Activated gamma-delta T cell (primary cell): ENCODE data around the gene ERN1.
"Not testable (repeated sequence)": the region's sequence is repeated elsewhere in the genome, so short reads cannot be mapped to it uniquely, and the experiment has no call there.

Experiments
- DNase-seq: peaks from one replicate; lab custom pipeline; 2025; lab: John Stamatoyannopoulos, UW
- total RNA-seq, 2 donors: gene quantifications; one replicate each; lab custom pipeline; 2026; lab: John Stamatoyannopoulos, UW

Gene ERN1
- 141 to 343 reads per million in 2 donors for total RNA-seq

DNA sequence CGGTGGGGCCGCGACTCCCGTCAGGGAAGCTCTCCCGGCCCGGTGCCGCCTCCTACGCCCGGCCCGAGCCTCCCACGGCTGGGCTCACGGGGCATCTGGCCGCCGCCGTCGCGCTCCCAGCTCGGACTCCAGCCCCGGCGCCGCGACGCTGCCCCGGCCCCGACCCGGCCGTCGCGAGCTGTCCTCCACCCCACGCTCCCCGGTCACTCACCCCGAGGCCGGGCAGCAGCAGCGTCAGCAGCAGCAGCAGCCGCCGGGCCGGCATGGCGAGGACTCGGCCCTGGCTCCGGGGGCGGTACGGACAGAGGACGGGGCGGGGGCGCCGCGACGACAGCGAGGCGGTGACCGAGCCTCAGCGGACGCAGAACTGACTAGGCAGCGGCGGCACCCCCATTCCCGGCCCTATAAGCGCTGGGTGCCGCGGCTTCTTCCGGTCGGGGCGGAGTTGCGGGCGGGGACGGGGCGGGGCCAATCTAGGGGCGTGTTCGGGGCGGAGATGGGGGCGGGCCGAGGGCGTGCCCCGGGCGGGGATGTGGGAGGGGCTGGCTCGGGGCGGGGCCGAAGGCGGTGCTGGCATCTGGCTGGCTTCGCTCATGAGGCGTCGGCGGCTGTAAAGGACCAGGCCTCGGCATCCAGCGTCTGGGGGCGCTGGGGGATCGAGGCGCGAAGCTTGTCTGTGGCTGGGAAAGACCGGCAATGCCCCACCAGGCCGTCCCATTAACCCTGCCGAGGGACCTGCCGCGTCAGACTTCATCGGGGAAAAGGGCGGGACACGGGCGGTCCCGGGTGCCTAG, at the start of gene ERN1:
Gene ERN1 (minus strand): TSS at position 380 of the 794 bp plus-strand sequence. CDS start 115 bp downstream, at position 265.
- DNase-seq, result peak; percentile 96

DNA sequence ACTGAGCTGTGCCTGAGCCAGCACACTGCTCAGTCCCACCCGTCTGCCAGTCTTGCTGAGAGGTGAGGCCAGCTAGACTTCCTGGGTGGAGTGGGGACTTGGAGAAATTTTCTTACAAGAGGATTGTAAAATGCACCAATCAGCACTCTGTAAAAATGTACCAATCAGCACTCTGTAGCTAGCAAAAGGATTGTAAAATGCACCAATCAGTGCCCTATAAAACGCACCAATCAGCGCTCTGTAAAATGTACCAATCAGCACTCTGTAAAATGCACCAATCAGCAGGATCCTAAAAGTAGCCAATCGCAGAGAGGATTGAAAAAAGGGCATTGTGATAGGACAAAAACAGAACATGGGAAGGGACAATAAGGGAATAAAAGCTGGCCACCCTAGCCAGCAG, 49.1 kb upstream of the ERN1 start:
- not testable (repeated sequence) for DNase-seq

DNA sequence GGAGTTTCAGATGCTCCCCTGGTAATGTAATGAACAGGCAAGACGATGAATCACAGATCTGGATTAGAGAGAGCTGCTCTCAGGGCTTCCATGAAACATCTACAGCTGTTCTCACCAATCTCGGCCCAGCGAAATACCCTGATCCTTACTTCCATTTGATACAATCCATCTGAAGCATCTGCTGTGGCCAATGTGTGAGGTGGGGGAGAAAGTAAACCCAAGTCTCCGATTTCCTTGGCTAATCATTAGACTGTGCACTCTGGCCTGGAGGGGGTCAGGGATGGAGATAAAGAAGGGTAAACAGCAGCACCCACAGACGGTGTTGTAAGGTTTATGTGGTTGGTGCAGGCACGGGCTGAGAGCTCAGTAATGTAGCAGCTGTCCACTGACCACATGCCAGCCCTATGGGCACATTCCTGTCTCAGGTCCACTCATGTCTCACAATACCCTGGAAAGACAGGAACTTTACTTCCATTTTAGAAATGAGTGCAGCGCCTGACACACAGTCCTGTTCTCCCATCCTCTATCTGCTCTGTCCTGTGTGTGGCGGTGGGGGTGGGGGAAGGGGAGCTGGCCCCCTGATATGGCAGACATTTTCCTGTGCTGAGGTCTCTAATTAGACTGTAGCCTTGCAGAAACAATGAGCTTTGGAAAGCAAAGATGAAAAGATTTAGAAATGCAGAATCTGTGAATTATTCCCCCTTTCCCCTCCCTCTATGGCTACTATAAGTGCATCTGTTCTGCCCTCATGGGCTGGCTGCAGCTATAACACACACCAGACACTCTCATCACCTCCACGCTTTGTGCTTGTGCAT, 48.3 kb upstream of the ERN1 start:
- no peak for DNase-seq

DNA sequence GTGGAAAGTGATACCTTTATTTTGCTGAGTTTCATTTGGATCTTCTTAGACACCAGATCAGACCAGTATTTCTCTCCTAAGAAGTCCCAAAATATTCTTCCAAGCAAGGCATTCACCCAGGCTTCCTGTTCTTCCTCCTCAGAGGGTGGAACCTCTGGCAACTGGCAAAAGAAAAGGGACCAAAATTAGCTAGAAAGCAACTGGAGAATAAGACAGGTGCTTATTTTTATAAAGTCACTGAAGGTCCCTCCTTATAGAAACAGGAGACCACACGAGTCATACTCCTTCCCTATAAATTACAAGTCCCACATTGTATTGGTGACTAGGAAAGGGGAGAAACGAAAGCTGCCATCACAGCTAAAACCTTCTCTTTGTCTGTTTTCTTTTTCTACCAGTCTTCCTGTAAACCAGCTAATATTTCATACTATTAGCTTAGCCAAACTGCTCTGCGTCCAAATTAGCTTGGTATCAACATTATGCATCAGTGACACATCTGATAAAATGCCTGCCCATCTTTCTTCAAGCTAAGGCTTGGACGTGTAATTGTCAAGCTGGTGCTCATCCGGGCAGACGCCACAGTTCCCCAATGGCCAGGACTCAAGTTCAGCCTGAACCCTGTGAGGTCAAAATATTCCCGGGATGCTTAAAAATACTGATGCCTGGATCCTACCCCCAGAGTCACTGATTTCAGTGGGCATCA, 47.5 kb upstream of the ERN1 start:
- no peak for DNase-seq

DNA sequence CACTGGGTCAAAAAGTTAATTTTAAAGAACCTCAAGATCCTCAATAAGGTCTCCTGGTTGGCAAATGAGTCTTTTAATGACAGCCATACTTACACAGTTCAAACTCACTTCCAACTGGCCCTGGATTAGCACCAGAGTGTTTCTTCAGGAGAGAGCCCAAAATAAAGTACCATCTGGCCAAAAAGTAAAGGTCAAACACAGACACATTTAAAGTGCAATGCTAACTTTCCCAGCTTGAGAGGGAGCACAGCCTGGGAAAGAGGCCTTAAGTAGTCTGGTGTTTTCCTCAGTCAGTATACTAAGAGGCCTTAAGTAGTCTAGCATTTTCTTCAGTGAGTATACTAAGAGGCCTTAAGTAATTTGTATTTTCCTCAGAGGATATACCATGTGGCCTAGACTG, 46.6 kb upstream of the ERN1 start:
- DNase-seq, result no peak

DNA sequence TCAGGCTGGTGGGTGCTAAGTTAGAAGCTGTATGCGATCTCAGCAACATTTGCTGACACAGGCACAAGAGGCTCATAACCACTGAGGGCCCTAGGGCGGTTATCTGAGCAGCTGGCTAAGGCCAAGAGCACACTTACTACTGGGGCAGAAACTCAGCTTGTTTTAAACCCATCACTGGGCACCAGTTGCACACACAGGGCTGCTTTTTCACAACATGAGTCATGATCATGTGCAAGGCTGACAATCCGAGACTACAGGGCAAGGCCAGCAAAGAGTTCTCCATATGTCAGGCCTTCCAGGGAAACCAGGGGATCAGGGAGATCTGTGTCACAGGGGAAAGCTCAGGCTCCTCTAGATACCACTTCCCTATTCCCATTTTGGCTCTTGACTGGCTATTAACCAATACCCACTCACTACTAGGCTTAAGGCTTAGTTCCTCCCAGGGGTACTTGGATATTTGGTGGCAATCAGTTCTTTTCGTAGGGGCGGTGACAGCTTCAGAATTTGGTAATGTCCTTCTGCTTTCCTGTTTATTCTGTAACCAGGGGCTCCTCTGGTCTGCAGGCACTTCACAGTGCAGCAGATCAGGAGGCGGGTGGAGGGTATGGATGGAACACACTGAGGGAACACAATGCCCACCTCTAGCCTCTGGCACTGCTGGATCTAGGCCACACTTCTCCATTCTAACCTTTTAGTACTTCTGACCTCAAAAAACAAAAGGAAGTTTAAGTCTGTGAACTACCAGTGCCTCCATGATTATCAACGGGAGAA, 44.9 kb upstream of the ERN1 start:
- no peak for DNase-seq

DNA sequence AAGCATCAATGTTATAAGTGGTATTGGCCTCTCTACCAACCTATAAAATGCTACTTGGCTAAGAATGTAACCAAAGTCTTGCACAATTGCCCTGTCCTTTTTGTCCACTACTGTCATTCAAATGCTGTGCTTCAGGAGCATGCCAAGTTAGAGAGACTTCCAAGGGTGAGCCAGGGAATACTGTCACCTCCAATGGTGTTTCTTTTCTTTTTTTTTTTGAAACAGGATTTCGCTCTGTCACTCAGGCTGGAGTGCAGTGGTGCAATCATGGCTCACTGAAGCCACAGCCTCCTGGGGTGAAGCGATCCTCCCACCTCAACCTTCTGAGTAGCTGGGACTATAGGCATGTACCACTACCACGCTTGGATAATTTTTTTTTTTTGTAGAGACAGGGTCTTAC, 43.7 kb upstream of the ERN1 start:
- no peak for DNase-seq

DNA sequence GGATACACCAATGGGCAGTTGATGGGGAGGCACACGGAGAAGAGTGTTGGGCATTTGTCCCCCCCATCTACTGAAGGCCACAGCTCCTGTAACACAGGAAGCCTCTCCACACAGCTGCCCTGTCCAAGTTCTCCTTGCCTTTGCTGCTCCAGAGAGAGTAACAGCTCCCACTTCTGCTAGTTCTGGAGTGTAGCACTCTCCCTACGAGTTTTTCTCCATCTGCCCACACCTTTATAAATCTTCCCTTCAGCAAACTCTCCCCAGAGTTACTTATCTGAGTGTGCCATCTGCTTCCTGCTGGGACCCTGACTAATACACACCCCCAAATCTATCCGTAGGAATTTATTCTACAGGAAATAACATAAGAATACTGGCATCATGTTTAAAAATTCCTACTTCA, 42.6 kb upstream of the ERN1 start:
- DNase-seq, result no peak

DNA sequence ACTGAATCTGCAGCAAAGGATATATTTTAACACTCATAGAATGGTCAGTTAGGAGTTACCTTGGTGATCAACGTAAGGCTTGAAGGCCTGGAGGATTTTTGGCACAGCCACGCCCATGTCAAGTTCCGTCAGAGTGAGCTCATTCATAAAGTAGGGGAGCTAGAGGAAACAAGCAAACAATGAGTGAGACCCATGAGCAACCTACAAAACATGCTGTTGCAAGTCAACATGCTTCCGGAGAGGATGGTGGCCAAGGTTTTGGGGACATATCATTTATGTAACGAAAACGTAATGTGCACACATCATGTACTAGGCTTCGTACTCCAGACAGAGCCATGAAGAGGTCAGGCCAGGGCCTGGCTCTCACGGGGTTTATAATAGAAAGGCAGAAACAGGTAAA, 41.1 kb upstream of the ERN1 start:
- DNase-seq, result no peak

DNA sequence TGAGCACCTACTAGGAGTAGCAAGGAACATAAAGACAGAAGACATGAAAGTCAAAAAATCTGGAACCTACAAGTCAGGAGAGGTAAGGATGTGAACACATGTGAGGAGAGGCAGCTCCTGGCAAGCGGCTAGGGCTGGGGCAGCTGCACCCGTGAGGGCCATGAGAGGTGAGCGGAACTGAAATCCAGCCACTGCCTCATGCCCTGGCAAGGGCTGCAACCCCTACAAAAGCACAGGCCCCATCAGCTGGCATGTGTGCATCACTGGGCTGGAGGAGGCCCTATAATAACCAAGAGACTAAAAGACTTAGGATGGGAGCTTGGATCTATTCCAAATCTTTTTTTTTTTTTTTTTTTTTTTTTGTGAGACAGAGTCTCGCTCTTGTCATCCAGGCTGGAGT, 40.3 kb upstream of the ERN1 start:
- DNase-seq, result no peak

DNA sequence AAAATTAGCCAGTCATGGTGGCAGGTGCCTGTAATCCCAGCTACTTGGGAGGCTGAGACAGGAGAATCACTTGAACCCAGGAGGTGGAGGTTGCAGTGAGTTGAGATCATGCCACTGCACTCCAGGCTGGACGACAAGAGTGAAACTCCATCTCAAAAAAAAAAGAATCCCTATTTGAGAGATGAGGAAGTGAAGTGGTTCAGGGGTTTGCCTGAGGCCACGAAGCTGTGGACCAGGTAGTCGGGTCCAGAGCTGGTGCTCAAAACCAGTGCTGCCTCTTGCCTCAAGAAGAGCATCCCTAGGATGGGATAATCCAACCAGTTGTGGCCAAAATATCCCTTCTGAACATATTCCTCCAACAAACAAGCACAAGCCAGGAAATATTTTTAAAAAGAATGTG, 37.7 kb upstream of the ERN1 start:
- not testable (repeated sequence) for DNase-seq

DNA sequence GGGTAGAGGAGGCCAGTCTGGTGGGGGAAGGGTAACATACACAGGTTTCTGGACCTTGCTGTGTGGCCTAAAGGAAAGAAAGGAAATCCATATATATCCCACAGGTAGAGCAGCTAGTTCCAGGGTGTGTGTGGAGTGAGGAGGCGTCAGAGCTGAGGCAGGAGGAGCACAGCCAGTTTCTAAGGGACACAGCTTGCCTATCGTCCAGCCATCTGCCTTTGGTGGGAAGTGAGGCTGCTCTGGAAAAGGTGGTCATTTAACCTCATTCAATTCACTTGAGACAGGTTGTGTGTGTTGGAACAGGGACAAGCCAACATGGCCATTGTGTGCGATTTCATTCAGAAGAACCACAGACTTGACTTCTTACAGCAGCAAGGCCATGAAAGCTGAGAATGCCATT, 36.9 kb upstream of the ERN1 start:
- no peak for DNase-seq

DNA sequence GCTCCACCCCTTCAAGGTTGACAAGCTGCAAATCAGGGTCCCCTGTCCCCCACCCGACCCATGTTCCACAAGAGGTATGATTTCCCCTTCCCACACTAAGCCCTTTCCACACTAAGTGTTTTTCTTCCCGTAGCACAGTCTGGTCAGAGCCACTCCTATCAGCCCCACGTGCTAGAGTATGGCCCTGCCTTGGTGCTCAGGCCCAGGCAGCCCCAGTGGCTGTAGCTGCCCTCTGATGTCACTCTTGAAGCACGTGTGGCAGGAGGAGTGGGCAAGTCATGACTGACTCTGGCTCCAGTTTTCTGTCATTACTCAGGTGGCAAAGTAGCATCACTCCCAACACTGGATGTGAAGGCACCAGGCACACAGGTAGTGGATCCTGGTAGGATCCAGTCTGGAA, 35.4 kb upstream of the ERN1 start:
- DNase-seq, result no peak

DNA sequence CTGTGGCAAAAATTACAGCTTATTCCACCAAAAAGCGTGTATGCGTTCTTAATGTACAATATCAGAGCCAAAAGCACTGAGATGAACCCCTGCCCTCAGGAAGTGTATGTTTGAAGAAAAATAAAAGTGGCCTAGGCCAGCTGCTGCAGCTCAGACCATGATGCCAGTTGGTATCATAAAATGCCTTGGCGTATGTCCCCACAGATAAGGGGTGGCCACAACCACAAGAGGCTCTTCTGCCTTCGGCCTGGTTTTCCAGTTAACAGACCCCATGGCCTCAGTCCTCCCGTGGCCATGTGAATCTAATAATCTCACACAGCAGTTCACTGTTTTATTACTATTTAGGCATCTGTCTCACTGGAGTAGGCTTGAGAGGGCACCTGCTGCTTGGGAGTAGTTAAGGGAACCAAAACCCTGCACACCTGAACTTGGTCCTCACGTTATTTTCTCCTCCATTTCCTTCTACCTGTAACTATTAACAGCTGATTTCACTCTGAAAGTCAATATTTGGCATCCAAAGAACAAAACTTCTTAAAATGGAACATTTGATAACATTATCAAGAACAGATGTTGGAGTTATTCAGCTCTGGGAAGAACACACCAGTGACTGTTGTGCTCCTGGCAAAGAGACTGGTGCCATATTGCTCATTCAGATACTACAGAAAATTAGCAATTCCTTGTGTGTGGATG, 34.8 kb upstream of the ERN1 start:
- no peak for DNase-seq

DNA sequence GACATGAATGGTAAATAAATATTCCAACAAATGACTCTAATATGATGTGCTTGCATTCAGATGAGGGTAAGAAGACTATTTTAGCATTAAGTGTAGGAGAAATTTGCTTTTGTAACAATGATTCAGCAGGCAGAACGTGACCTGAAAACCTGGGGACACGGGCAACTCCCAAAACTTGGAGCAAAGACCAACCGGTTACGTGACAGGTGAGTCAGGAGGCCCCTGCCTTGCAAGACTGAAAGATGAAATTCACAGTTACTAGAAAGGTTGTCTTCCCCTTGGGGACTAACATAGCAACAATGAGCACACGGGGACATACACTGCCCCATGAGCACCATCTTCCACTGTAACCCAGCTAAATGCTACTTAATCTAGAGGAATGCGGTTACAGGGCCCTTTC, 33.5 kb upstream of the ERN1 start:
- DNase-seq, result no peak

DNA sequence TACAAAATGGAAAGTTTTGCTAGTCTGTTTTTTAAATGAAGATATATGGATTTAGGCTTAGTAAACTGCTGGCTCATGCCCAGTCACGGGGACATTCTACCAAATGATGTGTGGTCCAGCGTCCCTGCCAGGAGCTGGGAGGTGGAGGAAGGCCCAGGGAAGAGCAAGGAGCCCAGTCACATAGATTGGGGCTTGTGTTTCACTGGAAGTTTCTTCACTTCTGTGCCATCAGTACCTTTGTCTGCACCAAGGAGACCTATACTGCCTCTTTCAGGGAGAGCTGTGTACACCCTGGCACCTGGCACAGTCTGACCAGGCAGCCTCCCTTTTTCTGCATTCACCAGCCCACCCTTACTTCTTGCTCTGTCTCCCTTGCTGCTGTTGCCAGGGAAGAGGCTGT, 32.6 kb upstream of the ERN1 start:
- DNase-seq, result no peak

DNA sequence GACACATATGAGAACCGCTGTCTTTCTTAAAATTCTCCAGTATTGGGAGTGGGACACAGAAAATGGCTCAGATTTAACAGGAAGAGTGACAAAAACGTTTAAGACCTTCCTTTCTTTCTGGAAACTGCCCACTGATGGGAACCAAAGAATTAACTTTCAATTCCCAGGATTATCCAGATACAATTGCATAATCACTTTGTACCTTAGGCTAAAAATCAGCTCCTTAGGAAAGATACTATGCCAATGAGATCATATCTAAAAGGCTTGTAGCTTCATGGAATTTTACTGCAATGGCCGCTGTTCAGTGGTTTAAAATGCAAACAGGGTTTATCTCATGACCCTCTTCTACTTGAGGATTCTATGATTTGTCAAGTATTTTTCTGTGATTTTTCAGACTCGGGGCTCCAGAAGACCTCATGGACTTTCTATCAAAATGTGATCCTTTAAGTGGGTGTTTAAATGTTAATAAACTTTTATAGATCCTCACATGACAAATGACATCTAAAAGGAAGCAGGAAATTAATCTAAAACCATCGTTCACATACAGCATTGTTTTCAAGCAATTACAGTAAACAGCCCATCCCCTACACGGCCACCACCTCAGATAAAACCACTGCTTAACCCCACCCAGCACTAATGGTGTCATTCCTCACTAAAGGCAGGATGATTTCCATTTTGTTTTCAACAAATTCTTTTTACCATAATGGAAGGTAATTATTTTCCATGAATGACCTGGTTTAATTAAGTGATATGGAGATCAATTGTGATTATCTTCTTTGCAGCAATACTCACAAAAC, 31.6 kb upstream of the ERN1 start:
- no peak for DNase-seq

DNA sequence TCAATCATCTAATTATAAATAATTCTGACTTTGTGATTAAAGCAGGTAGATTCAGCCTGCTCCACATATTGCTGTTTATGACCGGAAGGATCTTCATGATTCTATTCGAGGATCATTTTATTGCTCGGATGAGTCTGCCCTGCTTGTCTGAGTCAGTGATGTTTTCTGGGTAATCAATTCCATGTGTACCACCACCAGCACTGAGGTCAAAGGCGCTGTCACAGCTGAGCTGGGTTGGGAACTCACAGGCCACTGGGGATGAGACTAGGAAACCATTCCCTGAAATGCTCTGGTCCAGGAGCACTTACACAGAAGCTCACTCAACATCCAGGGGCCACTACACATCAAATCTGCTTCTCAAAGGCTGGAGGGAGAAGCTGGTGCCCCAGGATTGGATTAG, 30.4 kb upstream of the ERN1 start:
- DNase-seq, result no peak

DNA sequence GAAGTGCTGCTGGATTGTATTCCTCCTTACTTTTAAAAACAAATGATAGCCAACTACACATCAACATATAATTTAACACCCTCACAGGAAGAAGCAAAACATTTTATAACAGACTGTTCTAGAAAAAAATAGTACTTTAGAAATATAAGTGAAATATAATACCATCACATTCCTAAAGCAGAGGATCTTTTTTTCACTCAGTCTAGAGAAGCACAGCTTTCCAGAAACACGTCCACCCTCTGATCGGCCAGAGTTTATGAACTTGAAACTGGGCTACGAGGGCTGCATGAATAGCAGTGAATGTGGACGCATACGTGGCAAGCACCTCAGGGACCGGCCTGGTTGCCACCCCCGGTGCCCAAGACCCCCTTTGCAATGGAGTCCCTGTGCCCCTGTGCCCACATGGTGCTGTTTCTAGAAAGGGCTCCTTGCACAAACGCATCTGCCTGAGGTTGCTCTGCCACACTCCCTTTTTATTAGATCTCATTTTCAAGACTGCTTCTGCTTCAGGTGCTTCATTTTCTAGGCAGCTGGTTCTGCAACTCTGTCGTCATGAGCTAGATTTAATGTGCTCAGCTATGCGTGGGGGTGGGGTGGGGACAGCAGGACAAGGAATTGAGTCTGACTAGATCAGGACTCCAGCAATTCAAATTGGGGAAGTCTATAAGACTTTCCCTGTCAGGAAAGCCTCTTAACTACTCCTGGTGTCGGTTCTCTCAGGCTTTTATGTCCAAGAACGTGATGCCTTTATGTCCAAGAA, 29.1 kb upstream of the ERN1 start:
- no peak for DNase-seq

DNA sequence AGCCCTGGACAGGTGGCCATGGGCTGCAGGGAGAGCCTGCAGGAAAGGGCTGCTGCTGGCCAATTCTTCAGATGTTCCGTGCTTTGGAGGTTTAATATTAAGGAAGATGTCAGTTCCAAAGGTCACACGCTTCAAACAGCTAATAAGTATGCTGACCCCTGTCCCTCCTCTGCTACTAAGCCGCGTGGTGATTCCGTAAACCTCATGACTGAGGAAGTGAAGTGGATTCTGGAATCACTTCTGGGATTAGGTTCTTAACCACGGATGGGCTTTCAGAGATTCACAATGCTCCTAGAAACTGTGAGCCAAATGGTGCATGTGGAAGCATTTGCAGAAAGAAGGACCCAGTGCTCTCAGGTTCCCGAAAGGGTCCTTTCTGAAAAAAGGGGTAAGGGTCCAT, 28.5 kb upstream of the ERN1 start:
- no peak for DNase-seq
